Uterus (tissue), 2 donors: ENCODE results near the gene SRSF11.

Experiments
- POLR2A ChIP-seq, 2 donors: fragments of 450-650 bp; IDR thresholded peaks; one replicate each; pipeline ENCODE4 v1.6.1; 2016; ENCODE audit warnings: antibody characterized with exemption in 2 of 2, mild to moderate bottlenecking in 1 of 2, moderate library complexity in 1 of 2
- TF ChIP-seq, protein P1 (sequence below), 4 experiments: fragments of 200-600 bp in 2 of 4; fragments of 450-650 bp in 2 of 4; sonication (generic) in 2 of 4; IDR thresholded peaks; one replicate each; pipeline ENCODE4 v1.5.1; 2016 to 2019; ENCODE audit warnings: antibody characterized with exemption in 4 of 4, mild to moderate bottlenecking in 2 of 4, moderate library complexity in 1 of 4

DNA sequence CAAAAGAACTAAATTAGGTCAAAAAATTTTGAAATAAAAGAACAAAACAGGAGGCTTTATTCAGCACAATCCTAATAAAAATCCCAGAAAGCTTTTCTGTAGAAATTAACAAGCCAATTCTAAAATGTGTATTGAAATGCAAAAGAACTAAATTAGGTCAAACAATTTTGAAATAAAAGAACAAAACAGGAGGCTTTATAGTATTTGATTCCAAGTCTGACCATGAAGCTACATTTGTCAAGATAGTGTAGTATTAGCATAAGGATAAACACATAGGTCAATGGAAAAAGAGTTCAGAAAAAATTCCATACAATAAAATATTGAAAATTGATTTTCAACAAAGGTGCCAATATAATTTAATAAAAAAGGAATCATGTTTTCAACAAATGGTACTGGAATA lies 26.6 kb upstream of the SRSF11 start:
- TF ChIP-seq, protein P1, sequence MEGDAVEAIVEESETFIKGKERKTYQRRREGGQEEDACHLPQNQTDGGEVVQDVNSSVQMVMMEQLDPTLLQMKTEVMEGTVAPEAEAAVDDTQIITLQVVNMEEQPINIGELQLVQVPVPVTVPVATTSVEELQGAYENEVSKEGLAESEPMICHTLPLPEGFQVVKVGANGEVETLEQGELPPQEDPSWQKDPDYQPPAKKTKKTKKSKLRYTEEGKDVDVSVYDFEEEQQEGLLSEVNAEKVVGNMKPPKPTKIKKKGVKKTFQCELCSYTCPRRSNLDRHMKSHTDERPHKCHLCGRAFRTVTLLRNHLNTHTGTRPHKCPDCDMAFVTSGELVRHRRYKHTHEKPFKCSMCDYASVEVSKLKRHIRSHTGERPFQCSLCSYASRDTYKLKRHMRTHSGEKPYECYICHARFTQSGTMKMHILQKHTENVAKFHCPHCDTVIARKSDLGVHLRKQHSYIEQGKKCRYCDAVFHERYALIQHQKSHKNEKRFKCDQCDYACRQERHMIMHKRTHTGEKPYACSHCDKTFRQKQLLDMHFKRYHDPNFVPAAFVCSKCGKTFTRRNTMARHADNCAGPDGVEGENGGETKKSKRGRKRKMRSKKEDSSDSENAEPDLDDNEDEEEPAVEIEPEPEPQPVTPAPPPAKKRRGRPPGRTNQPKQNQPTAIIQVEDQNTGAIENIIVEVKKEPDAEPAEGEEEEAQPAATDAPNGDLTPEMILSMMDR (IDR thresholded peaks at IDR 0.05) = no peak
- TF ChIP-seq POLR2A (IDR thresholded peaks at IDR 0.05) = no peak
